Hepatocyte (in vitro differentiated cells): ENCODE data around the gene TES. TPM values are rescaled to one million over a fixed set of nuclear protein-coding genes. Genes with fewer than 3 reads are reported as not detected.

Source experiments
- DNase-seq: peaks from one replicate; pipeline ENCODE4 v3.0.0-alpha.2; 2016; ENCODE audit warnings: low spot score
- H2AFZ ChIP-seq: fragments of 200-600 bp; sonication (generic); 2 replicates; pipeline ENCODE4 v1.6.0; 2016; ENCODE audit warnings: antibody characterized with exemption, mild to moderate bottlenecking
- H3K27ac ChIP-seq: fragments of 200-600 bp; sonication (generic); 2 replicates; pipeline ENCODE4 v1.5.1; 2016; ENCODE audit warnings: mild to moderate bottlenecking
- H3K27me3 ChIP-seq: fragments of 200-600 bp; sonication (generic); 2 replicates; pipeline ENCODE4 v1.6.1; 2016
- H3K36me3 ChIP-seq: fragments of 200-600 bp; sonication (generic); replicated peaks from 2 replicates; pipeline ENCODE4 v1.5.1; 2016; ENCODE audit warnings: low read depth; ENCODE audit not compliant: insufficient read depth
- H3K4me1 ChIP-seq: fragments of 200-600 bp; sonication (generic); 2 replicates; pipeline ENCODE4 v1.5.1; 2016; ENCODE audit warnings: mild to moderate bottlenecking, moderate library complexity; ENCODE audit not compliant: insufficient read depth
- H3K4me2 ChIP-seq: fragments of 200-600 bp; sonication (generic); 2 replicates; pipeline ENCODE4 v1.6.0; 2016
- H3K4me3 ChIP-seq: fragments of 200-600 bp; sonication (generic); 2 replicates; pipeline ENCODE4 v1.5.1; 2016; ENCODE audit warnings: mild to moderate bottlenecking
- H3K79me2 ChIP-seq: fragments of 200-600 bp; sonication (generic); 2 replicates; pipeline ENCODE4 v1.6.0; 2017; ENCODE audit warnings: mild to moderate bottlenecking
- H3K9me2 ChIP-seq: fragments of 200-600 bp; sonication (generic); replicated peaks from 2 replicates; pipeline ENCODE4 v1.6.0; 2017; ENCODE audit warnings: mild to moderate bottlenecking; ENCODE audit not compliant: insufficient read depth
- H3K9me3 ChIP-seq: fragments of 200-600 bp; sonication (generic); 2 replicates; pipeline ENCODE4 v1.5.1; 2016; ENCODE audit warnings: low read depth, mild to moderate bottlenecking
- H4K20me1 ChIP-seq: fragments of 200-600 bp; sonication (generic); 2 replicates; pipeline ENCODE4 v1.6.0; 2016; ENCODE audit warnings: mild to moderate bottlenecking; ENCODE audit not compliant: insufficient read depth, poor library complexity, severe bottlenecking
- EZH2 ChIP-seq: fragments of 200-600 bp; sonication (generic); IDR thresholded peaks from 2 replicates; pipeline ENCODE4 v1.6.1; 2016; ENCODE audit warnings: antibody characterized with exemption, mild to moderate bottlenecking, borderline replicate concordance
- EZH2phosphoT487 ChIP-seq: fragments of 200-600 bp; sonication (generic); IDR thresholded peaks from one replicate; pipeline ENCODE4 v1.6.1; 2018; ENCODE audit warnings: antibody characterized with exemption, mild to moderate bottlenecking, low read depth, moderate library complexity; ENCODE audit not compliant: unreplicated experiment, severe bottlenecking
- WGBS: methylation state at CpG from one replicate; pipeline ENCODE4 v1.1.6; 2016; ENCODE audit warnings: low lambda C conversion rate; ENCODE audit errors: missing lambda C conversion rate; 5-methylcytosine and 5-hydroxymethylcytosine counted together
- polyA plus RNA-seq: library from polyadenylated mRNA; unstranded; fragments of >200 nt; fragmentation: Nextera tagmentation; extraction: Ambion mirVana; gene quantifications from 2 replicates; pipeline ENCODE4 v1.2.1, GENCODE V29; 2016
- total RNA-seq: library from RNA; depleted of rRNA; stranded (reverse); fragments of >200 nt; gene quantifications from 2 replicates; pipeline ENCODE4 v1.2.3, GENCODE V29; 2014
- TF ChIP-seq, protein P1 (sequence below): fragments of 200-600 bp; sonication (generic); IDR thresholded peaks from 2 replicates; pipeline ENCODE4 v1.5.1; 2016; ENCODE audit warnings: antibody characterized with exemption, mild to moderate bottlenecking; ENCODE audit not compliant: poor library complexity

TES gene
- total and polyA plus RNA-seq, 2 experiments from 2014 or later, result 83.2 to 122 TPM

DNA sequence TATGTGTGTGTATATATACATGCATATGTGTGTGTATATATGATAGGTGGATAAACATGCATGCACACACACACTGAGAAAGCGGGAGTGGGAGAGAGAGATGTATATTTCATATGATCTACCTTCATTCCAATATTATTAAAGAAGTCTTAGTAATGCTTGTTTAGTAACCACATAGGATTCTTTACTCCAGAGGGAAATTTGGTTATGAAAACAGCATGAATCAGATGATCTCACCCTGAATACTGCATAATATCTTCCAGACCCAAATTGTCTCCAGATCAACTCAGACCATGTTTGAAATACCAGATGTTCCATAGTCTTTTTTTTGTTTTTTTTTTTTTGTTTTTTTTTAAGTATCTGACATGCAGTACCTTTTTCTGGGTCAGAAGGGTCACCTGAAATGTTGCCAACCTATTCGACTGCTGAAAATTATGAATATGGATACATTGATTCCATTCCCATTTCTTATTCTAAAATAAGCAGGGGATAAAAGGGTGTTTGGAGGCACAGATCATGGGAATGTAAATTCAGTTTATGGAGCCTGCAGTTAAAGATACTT, 17.4 kb downstream of the TES start:
- no peak overlapping the region for H2AFZ ChIP-seq
- TF ChIP-seq, protein P1, sequence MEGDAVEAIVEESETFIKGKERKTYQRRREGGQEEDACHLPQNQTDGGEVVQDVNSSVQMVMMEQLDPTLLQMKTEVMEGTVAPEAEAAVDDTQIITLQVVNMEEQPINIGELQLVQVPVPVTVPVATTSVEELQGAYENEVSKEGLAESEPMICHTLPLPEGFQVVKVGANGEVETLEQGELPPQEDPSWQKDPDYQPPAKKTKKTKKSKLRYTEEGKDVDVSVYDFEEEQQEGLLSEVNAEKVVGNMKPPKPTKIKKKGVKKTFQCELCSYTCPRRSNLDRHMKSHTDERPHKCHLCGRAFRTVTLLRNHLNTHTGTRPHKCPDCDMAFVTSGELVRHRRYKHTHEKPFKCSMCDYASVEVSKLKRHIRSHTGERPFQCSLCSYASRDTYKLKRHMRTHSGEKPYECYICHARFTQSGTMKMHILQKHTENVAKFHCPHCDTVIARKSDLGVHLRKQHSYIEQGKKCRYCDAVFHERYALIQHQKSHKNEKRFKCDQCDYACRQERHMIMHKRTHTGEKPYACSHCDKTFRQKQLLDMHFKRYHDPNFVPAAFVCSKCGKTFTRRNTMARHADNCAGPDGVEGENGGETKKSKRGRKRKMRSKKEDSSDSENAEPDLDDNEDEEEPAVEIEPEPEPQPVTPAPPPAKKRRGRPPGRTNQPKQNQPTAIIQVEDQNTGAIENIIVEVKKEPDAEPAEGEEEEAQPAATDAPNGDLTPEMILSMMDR, result no peak
- TF ChIP-seq EZH2 (no peak), EZH2phosphoT487 (no peak)
- H3K4me3 ChIP-seq, result no peak overlapping the region
- H3K36me3 ChIP-seq, result no peaks in the 10 kb centered on the region
- no peaks in the 10 kb centered on the region for H3K9me2 ChIP-seq
- DNase-seq, result no peak
- peaks cover 23% of the 10 kb centered on the region for H3K4me1 ChIP-seq
- H3K79me2 ChIP-seq, result peaks cover 98% of the 10 kb centered on the region
- no peaks in the 10 kb centered on the region for H3K9me3 ChIP-seq
- WGBS, result 84% methylated on average over 2 of the region's 2 CpGs
- H3K27ac ChIP-seq, result no peak overlapping the region
- peaks cover 51% of the 10 kb centered on the region for H4K20me1 ChIP-seq
- H3K27me3 ChIP-seq, result no peaks in the 10 kb centered on the region
- no peak overlapping the region for H3K4me2 ChIP-seq

DNA sequence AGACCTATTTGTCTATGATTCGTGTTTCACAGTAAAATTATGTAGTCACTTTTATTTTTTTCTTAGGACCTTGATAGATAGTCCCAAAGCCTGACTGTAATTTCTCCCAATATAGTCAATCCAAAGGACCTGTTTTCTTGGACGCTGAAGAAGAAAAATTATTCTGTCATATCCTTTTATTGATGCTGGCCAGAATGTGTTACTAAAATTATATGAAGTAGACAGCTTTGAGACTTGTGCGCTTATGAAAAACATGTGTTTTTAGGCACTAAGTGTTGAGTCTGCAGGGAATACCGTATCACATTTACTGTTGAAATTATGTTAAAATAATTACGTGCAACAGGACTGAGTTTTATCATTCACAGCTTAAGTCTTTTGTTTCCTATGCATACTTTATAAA, 17.9 kb downstream of the TES start:
- no peak for DNase-seq
- H3K79me2 ChIP-seq, result peaks cover 98% of the 10 kb centered on the region
- H3K4me2 ChIP-seq, result no peak overlapping the region
- 68% methylated on average over 5 of the region's 5 CpGs for WGBS
- H4K20me1 ChIP-seq, result peaks cover 51% of the 10 kb centered on the region
- no peaks in the 10 kb centered on the region for H3K36me3 ChIP-seq
- no peaks in the 10 kb centered on the region for H3K9me3 ChIP-seq
- peaks cover 21% of the 10 kb centered on the region for H3K4me1 ChIP-seq
- no peaks in the 10 kb centered on the region for H3K9me2 ChIP-seq
- no peaks in the 10 kb centered on the region for H3K27me3 ChIP-seq
- TF ChIP-seq, protein P1, result no peak
- TF ChIP-seq EZH2 (no peak), EZH2phosphoT487 (no peak)
- H2AFZ ChIP-seq, result no peak overlapping the region
- H3K4me3 ChIP-seq, result no peak overlapping the region
- no peak overlapping the region for H3K27ac ChIP-seq

DNA sequence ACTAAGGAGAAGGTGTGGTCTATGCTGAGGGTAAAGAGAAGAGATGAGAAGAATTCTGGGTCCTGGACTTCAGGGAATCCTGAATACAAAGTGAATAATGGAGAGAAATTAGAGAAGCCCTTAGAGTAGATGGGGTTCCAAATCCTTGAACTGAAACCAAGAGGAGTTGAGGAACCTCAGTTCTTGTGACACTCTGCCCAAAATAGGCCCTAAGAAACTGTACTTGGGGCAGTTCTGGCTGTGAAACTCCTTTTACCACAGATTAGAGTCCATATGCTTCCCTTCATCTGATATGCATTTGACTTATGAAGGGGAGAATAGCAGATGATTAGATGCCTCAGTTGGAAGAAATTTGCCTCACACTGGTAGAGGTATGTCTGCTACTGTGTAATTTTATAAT, 19.0 kb downstream of the TES start:
- Histone ChIP-seq H3K27me3 (no peaks in the 10 kb centered on the region), H3K9me2 (no peaks in the 10 kb centered on the region), H3K79me2 (peaks cover 98% of the 10 kb centered on the region), H3K36me3 (no peaks in the 10 kb centered on the region), H4K20me1 (peaks cover 43% of the 10 kb centered on the region), H3K27ac (no peak overlapping the region), H2AFZ (no peak overlapping the region), H3K4me1 (peaks cover 20% of the 10 kb centered on the region), H3K4me2 (no peak overlapping the region), H3K9me3 (no peaks in the 10 kb centered on the region), H3K4me3 (no peak overlapping the region)
- DNase-seq, result no peak
- TF ChIP-seq EZH2, result no peak
- TF ChIP-seq, protein P1, result no peak
- TF ChIP-seq EZH2phosphoT487, result no peak
